Measurements from ENCODE around the gene SIN3B.

GRCh38 chr19:16928916-16929315, 99.7 kb downstream of the SIN3B start:
- TF ChIP-seq PBX3 (IDR thresholded peaks at IDR 0.05), result no peak
- TF ChIP-seq CTCF (IDR thresholded peaks at IDR 0.05), result no peak
- no peak for TF ChIP-seq JUNB (IDR thresholded peaks at IDR 0.05)
